GM19043 (cell line): Measurements from ENCODE around the gene WDR37.
"Not testable (repeated sequence)": the region's sequence is repeated elsewhere in the genome, so short reads cannot be mapped to it uniquely, and the experiment has no call there.

Source experiments
- ATAC-seq: cut with Tn5 transposase; IDR thresholded peaks from one replicate; pipeline ENCODE4 v1.9.1; 2021; ENCODE audit warnings: low read depth; ENCODE audit not compliant: unreplicated experiment

Gene WDR37, protein sequence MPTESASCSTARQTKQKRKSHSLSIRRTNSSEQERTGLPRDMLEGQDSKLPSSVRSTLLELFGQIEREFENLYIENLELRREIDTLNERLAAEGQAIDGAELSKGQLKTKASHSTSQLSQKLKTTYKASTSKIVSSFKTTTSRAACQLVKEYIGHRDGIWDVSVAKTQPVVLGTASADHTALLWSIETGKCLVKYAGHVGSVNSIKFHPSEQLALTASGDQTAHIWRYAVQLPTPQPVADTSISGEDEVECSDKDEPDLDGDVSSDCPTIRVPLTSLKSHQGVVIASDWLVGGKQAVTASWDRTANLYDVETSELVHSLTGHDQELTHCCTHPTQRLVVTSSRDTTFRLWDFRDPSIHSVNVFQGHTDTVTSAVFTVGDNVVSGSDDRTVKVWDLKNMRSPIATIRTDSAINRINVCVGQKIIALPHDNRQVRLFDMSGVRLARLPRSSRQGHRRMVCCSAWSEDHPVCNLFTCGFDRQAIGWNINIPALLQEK

DNA sequence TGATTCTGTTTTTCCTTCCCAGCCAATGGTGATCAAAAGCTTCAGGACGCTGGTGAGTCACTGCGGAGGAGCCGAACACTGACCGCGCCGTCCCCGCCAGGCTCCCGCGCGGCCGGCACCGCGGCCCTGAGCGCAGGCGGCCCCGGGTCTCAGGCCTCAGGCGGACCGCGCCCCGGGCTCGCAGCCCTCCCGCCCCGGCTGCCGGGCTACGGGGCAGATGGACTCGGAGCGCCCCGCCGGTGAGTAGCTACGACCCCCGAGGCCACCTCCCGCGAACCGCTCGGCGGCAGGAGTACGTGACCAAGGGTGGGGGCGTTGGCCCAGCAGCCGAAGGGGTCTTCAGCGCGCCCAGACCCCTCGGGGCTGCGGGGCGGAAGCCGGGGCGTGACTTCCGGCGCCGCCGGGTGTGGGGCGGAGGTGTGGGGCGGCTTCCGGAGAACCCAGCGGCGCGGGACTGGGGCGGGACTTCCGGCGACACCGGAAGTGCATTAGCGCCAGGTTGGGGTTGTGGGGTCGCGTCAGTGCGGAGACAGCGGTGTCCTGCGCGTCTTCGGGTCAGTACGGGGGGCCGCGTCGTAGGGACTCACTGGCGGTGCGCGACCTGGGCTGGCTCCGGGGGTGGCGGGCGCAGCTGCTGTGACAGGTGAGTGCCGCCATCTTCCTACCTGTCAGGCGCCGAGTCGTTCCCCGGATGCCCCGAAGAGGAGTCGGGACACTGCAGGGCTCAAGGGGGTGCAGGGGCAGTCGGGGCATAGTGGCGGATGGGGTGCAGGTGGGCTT lies at the start of gene WDR37:
WDR37 (plus strand) TSS at position 60 of the 780 bp plus-strand sequence. CDS start 15,771 bp downstream, outside the sequence.
- ATAC-seq: peak; percentile 90

GRCh38 chr10:1006573-1006972 lies 49.6 kb upstream of the WDR37 start:
- no peak for ATAC-seq

DNA sequence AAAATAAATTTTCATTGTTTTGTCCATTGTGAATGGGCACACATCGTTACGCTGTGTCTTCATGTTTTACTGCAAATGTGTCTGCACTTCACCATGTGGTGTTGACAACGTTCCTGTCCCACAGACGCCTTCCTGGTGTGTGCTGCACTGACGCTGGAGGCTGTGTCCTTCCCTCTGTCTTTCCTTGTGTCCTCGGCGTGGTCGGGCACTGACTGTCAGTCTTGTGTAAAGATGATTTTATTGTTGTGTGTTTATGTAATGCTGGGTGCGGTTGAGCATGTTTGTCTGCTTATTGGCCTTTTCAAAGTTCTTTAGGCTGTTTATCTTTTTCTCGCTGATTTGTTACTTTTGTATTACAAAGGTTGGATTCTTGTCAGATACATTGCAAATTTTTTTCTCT lies 48.6 kb upstream of the WDR37 start:
- ATAC-seq: no peak

- ATAC-seq: no peak
Observed at GRCh38 chr10:1009071-1009494, 47.1 kb upstream of the WDR37 start.

DNA sequence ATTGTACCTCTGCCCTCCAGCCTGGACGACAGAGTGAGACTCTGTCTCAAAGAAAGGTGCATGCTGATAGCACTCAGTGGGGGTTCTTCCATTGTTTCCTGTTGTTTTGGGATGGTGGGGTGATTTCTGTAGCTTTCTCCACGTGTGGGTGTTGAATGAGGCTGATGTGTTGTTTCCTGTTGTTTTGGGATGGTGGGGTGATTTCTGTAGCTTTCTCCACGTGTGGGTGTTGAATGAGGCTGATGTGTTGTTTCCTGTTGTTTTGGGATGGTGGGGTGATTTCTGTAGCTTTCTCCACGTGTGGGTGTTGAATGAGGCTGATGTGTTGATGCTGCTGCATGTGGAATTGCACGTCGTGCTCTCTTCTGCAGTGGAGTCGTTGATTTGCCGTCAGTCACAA lies 46.2 kb upstream of the WDR37 start:
- not testable (repeated sequence) for ATAC-seq

GRCh38 chr10:1010703-1011102 lies 45.5 kb upstream of the WDR37 start:
- no peak for ATAC-seq

DNA sequence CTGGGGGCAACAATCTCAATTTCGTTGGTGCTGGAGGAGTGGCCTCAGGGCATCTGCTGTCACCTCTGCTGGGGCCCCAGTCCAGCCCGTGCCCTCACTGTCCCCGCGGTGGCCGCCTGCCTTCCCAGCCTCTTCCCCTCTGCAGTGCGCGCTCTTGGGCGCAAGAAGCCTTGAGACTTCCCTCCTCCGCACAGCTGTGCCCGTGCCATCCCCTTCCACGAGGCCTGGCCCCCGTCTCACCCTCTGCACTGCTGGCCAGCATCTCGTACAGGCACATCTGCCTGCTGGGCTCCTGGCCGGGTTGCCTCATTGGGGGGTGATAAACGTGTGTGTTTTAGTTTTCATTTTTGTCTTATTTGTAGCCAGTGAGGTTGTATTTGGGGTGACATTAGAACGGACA lies 44.5 kb upstream of the WDR37 start:
- no peak for ATAC-seq

DNA sequence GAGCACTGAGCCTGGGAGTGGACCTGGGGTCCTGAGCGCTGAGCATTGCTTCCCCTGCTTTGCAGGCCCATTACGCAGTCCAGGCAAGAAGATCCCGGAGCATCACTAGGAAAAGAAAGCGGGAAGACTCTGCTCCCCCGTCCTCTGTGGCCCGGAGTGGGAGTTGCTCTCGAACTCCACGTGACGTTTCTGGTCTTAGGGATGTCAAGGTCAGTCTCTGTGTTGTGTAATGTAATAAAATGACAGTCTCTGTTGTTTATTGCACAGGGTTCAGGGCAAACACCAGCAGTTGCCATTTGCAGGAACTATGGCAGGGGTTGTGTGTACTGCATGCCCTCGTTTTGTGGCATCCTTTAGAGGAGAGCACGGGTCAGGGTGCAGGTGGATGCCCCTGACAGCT lies 40.5 kb upstream of the WDR37 start:
- no peak for ATAC-seq

- ATAC-seq: no peak
Observed at GRCh38 chr10:1019362-1019761, 36.8 kb upstream of the WDR37 start.

DNA sequence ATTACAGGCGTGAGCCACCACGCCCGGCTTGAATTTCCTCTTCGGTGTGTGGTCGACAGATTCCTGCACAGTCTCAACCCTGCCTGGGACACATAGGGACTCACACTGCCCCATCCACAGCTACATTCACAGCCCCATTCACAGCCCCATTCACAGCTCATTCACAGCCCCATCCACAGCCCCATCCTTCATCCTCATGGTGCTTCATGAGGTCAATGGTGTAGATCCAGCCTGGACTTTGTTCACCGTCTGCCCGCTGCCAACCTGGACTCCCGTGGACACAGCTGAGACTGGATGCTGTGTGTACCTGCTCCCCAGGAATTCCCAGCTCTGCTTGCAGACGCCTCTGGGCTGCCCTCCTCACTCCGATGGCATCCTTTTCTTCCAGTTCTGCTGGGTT lies 35.7 kb upstream of the WDR37 start:
- ATAC-seq: no peak

DNA sequence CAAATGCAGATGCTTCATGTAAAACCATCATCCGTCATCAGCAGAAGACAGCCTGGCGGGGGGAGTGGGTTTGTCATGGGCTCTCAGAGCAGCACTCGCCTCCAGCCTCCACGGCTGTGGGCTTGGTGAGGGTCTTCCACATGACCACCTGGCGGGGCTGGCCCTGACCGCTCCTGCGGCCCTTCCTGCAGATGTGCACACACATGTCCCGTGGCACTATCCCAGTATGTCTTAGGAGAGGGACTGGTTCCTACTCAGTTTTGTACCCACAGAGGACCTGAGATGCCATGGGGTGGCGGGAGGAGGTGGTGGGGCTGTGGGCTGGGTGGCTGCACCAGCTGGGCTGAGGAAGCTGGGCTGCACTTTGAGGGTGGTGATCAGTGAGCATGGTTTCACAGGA lies 35.2 kb upstream of the WDR37 start:
- ATAC-seq: no peak

- no peak for ATAC-seq
Observed at GRCh38 chr10:1022413-1022812, 33.8 kb upstream of the WDR37 start.

- no peak for ATAC-seq
Observed at GRCh38 chr10:1024103-1024502, 32.1 kb upstream of the WDR37 start.

- no peak for ATAC-seq
Observed at GRCh38 chr10:1025683-1026082, 30.5 kb upstream of the WDR37 start, which contains the start of gene IDI2. IDI2 (minus strand) TSS chr10:1025859; CDS start chr10:1024723, 1,136 bp downstream.

- no peak for ATAC-seq
Observed at GRCh38 chr10:1026578-1026977, 29.6 kb upstream of the WDR37 start.

DNA sequence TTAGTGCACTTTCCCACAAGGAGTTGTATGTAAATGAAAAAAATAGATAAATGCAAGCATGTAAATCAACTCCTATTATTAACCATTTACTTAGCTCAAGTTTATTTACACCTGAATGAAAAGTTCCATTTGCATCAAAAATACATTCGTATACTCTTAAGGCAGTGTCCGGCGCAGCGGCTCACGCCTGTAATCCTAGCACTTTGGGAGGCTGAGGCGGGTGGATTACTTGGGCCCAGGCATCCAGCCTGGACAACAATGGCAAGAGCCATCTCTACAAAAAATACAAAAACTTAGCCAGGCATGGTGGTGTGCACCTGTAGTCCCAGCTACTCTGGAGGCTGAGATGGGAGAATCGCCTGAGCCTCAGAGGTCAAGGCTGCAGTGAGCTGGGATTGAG lies 26.3 kb upstream of the WDR37 start:
- ATAC-seq: no peak

DNA sequence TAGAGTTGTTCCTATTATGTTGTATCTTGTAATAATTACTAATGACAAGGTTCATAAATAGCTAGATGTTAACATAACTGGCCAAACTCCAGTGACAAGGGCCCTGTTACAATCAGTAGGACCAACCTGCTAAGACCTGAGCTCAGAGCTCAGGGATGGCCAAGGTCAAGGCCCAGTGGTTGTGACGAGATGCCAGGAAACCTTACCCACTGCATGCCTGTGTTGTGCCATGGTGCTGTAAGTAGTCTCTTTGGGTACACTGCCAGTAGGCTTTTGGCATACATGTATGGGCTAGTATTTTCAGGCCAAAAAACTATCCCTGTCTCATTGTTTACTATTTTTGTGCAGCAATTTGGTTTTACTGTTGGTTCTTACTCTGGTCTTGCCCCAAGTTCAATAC lies 22.6 kb upstream of the WDR37 start:
- ATAC-seq: no peak

DNA sequence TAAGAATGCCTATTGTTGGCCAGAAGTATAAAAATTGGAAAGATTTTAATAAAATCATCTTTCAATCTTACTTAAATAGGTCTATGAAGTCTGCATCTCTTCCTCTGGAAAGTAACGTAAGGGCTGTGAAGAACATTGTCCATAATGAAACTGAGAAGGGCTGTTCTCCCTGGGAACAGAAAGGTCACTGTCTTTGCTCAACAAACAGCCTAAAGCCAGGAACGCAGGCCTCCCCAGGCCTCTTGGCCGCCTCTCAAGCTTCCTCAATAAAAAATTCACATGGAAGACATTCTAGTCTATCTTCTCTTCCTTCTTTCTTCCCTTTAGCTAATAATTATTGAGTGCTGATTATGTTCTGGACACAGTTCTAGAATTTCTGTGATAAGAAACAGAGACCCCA lies 21.4 kb upstream of the WDR37 start:
- ATAC-seq: no peak

DNA sequence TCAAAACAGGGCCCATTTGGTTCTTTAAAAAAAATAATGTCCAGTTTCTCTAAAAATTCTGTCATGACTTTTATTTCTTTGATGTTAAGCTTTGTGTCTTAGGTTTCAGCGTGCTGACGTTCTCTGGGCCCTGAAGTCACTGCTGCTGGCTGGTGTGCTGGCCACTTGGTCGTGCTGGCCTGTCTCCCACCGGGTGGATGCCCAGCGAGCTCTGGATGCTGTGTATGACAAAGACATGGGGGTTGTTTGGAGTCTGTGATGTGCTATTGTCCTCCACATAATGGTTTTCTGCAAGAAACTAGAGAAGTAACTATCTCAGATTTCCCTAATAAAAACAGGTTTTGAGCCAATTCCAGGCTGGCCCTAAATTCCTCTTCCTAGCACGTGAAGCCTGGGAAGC lies 21.0 kb upstream of the WDR37 start:
- ATAC-seq: no peak

- ATAC-seq: peak; percentile 85
Observed at GRCh38 chr10:1036341-1036791, 19.8 kb upstream of the WDR37 start.

- no peak for ATAC-seq
Observed at GRCh38 chr10:1037098-1037497, 19.1 kb upstream of the WDR37 start.
